Measurements from ENCODE around the gene PNLIPRP1. TPM values are rescaled to one million over a fixed set of nuclear protein-coding genes. Genes with fewer than 3 reads are reported as not detected.

PNLIPRP1 gene
- not detected in 2 replicates for total RNA-seq

DNA sequence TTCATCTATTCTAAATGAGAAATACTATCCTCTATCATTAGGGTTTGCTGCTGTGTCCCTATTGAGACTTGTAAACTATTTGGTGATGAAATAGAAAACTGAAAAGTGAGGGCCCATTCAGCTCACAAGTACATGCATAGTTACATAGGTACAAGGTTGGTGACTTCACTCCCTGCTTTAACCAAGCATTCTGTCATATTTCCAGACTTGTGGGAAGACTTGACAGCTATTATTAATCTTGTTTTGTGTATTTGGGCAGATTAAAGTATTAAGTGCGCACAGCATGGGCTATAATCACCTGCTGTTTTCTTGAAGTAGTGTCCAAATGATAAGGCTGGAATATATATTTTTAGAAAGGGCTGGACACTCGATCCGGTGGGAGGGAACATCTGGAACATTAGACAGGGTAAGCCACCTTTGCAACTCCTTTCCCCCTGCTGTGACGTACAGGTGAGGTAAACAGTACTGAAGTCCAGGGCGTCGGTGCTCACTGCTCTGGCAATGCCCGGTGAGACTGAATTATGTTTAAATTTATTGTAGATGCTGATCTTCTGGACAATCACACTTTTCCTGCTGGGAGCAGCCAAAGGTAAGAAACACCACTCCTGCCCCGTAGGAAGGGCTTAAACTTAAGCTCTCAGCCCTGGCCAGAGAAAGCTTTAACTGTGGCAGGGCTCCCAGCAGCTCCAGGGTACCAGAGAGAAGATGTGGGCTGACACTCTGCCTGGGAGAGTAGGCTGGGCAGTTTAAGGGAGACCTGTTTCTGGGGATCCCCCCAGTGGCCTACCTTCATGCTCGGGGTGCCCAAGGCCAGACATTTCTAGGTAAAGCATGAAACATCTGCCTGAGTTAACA is at the start of gene PNLIPRP1:
PNLIPRP1 (plus strand) TSS at position 370 of the 855 bp plus-strand sequence; CDS start at position 541, 171 bp downstream.
- intact Hi-C loops (cut with micrococcal nuclease), result no loop called here

DNA sequence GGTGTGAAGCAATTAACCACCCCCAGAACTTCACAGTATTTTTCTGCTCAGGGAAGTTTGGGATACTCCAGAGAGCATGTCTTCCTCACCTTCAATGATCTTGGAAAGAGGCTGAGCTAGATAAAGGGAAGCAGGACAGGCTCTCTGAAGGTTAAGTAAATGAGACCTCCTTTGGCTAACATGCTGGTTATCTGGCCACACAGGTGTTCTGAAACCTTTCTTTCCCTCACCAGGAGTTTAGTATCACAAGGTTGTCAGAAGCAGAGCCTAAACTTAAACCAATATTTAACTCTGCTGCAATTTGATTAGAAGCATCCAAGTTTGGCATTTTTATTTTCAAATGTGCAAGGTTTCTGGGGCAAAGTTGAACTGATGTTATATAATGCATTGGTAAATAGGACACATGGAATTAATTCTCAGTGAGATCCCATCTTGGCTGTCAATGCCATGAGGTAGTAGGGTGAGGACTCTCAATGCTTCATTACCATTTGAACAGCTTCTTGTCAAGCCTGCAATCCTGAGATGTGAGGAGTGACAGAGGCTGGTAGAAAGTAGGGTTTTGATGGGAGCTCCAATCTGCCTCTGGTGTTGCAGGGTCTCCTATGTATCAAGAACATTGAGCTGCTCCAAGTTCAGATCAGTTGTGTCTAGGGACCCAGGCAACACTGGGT is 48.6 kb upstream of the PNLIPRP1 start:
- intact Hi-C loops (cut with micrococcal nuclease), result no loop called here

DNA sequence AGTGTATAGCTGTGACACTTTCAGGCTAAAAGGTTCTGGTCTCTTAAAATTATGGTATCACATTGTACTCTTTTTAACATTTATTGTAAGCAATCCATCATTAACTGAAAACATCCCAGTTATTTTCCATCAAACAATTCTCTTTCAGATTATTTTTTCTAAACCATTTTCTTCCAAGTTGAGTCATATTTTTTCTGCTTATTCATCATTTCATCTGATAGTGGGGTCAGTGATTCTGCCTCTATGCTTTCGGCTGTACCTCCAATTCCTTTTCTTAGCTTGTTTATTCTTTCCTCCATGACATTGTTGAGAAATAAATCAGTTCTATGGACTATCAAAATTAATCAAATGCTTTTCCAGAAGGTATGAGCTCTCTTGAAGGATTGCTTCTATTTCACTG is 45.6 kb upstream of the PNLIPRP1 start:
- intact Hi-C loops (cut with micrococcal nuclease), result no loop called here

DNA sequence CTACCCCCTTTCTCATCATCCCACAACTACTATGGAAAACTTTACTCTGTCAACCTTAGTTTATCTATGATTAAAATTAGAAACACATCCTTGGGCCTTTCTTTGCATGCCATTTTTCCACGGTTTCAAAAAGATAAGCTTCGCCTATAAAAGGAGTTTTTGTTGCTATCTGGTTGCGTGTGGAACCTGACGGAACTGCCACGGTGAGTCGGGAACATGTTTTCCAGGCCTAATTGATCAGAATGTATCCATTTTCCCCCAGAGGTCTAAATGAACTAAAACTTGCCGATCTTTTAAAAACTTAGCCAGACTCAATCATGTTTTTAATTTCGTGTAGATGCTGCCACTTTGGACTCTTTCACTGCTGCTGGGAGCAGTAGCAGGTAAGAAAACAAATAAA is 45.0 kb upstream of the PNLIPRP1 start, which contains the start of gene PNLIP:
PNLIP (plus strand) TSS at position 176 of the 400 bp plus-strand sequence; CDS start at position 338, 162 bp downstream.
- intact Hi-C loops (cut with micrococcal nuclease), result no loop called here

DNA sequence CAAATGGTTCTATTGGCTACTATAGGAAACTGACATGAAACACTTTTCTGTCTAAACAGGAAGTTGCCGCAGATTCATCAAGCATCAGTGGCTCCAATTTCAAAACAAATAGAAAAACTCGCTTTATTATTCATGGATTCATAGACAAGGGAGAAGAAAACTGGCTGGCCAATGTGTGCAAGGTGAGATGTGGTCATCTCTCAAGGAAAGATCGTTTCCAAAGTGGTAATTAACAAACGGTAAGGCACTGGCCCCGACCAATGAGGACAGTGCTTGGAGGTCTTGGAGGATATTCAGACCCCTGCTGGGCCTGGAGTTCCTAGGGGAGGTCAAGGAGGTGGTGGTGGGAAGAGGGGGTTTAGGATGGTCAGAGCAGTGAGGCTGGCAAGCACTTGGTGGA is 42.5 kb upstream of the PNLIPRP1 start:
- intact Hi-C loops (cut with micrococcal nuclease), result no loop called here

DNA sequence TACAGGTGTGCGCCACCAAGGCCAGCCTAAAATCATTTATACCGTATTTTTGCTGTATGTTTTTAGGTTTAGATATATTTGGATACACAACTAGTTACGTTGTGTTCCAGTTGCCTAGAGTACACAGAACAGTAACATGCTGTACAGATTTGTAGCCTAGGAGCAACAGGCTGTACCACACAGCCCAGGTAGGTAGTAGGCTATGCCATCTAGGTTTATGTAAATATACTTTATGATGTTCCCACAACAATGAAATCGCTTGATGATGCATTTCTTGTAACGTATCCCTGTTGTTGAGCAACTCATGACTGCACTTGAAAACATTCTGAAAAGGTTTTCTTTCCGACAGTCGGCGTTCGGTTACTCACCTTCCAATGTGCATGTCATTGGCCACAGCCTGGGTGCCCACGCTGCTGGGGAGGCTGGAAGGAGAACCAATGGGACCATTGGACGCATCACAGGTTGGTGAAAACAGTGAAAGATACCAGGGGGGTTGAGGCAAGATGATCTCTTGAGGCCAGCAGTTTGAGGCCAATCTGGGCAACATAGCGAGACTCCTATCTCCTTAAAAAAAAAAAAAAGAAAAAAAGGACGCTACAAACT is 37.3 kb upstream of the PNLIPRP1 start:
- intact Hi-C loops (cut with micrococcal nuclease), result no loop called here

DNA sequence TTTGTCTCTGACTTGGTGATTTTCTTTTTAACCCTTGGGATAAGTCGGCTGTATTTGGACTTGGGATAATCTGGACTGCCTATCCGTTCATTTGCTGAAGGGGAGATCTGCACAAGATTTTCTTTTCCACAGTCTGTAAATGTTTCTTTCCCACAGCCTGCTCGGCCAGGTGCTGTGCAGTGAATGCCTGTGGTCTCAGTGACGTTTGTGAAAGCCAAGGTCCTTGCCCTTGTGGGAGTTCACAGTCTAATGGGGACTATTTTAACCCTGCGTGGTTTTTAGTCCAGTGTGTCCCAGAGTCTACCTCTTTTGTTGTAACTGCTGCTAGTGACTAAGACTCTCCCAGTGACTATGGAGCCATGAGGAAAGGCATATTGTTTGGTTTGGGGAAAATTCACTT is 36.1 kb upstream of the PNLIPRP1 start:
- intact Hi-C loops (cut with micrococcal nuclease), result no loop called here

DNA sequence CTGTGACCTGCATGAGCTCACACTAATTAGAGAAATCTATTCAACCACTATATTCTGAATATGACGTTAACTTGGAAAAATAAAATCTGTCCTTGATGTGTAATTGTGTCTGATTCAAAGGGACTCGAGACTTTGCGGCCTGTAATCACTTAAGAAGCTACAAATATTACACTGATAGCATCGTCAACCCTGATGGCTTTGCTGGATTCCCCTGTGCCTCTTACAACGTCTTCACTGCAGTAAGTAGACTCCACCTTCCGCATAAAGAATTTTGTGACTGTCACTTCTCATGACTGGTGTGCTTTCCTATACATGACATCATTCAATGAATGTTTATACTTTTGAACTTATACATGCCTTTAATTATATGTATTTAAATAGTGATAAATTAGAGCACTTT is 34.9 kb upstream of the PNLIPRP1 start:
- intact Hi-C loops (cut with micrococcal nuclease), result no loop called here

DNA sequence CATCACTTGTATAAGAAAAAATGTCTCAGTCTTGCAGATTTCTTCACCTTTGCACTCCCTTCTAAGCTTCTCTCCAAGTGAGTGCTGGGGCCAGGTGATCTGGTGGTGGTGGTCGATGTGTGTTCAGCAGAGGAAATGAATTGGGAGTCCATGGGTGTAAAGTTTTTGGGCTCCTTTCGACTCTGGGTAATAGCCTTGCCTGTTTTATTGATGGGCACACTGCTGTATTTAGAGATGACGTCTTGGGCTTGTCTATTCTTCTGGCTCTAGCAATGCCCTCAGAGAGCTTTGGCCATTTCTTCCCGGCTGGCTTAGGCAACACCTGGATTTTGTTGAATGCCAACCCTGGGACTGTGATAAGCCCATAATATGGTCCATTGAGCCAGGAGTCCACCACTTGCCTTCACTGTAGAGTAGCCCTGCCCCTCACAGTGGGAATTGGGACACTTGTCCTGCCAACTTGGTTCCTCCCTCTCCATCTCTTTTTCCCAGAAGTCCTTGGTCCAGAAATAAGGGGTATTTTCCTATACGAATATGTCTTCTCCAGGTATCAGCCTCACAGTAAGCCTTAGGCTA is 33.4 kb upstream of the PNLIPRP1 start:
- intact Hi-C loops (cut with micrococcal nuclease), result no loop called here

DNA sequence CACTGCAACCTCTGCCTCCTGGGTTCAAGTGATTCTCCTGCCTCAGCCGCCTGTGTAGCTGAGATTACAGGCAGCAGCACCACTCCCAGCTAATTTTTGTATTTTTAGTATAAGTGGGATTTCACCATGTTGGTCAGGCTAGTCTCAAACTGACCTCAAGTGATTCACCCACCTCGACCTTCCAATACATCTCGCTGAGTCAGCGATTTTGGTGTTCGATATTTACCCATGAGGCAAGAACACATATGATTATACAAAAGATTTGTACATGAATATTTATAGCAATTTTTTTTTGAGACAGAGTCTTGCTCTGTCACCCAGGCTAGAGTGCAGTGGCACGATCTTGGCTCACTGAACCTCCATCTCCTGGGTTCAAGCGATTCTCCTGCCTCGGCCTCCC is 25.2 kb upstream of the PNLIPRP1 start:
- intact Hi-C loops (cut with micrococcal nuclease), result no loop called here

DNA sequence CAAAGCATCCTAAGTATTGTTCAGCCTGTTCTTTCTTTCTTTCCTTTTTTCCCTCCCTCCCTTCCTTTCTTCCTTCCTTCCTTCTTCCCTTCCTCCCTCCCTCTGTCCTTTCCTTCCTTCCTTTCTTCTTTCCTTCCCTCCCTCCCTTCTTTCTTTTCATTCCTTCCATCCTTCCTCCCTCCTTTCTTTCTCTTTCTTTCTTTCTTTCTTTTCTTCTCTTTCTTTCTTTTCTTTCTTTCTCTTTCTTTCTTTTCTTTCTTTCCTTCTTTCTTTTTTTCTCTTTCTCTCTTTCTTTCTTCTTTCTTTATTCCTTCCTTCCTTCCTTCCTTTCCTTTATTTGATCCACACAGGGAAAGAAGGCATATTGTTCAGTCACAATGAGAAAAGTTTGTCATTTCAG is 23.8 kb upstream of the PNLIPRP1 start:
- intact Hi-C loops (cut with micrococcal nuclease), result no loop called here

DNA sequence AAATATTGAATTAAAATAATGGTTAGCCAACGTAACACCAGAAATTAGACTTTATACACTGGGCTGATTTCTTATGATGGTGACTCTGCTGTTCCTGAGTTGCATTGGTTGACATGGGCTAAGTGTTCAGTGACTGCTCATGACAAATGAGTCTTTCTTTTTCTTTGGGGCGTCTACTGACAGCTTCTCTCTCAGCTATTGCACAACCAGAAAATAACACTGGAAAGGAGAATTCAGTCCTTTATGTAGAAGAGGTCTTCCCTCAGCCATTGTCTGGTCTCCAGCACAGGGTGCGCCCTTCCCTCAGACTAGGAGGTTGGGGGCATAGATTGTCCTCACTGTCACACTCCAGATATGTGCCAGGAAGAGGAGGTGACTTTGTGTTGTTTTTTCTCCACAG is 23.4 kb upstream of the PNLIPRP1 start:
- intact Hi-C loops (cut with micrococcal nuclease), result no loop called here

DNA sequence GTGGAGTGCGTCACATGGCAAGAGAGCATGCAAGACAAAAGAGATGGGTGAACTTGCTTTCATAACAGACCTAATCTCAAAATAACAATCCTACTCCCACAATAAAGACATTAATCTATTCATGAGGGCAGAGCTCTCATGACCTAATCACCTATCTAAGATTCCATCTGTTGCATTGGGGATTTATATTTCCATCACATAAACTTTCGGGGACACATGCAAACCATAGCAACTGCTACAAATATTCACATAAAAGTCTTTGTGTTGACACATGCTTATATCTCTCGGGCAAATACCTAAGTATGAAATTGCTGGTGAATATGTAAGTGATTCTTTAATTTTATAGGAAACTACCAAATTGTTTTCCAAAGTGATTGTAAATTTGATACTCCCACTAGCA is 16.0 kb upstream of the PNLIPRP1 start:
- intact Hi-C loops (cut with micrococcal nuclease), result no loop called here

DNA sequence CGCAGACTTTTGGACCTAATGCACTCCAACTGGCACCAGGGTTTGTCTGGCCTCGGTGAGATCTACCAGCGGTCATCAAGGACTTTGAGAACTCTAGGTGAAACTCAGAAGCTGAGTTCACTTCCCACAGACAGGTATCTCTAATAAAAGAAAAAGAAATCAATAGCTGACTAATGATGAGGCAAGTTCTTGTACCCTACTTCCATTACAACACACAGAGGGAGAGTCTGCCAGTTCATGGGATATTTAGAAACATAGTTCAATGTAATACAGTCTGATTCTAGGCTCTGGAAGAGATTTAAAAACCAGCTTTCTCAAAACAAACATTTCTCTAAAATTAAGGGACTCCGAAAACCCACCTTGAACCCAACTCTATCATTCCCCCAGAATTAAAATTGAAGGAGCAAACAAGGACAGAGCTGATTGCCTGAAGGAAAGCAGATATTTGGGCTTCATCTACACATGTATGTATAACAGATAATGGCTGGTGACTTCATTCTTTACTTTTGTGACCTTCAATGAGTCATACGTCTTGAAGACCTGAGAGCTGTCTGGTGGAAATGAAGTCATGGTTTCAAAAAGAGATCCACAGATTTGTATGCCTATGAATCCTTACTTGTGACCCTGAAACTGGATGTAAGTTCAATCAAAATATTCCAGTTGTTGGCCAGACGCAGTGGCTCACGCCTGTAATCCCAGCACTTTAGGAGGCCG is 2.7 kb upstream of the PNLIPRP1 start:
- intact Hi-C loops (cut with micrococcal nuclease), result no loop called here

DNA sequence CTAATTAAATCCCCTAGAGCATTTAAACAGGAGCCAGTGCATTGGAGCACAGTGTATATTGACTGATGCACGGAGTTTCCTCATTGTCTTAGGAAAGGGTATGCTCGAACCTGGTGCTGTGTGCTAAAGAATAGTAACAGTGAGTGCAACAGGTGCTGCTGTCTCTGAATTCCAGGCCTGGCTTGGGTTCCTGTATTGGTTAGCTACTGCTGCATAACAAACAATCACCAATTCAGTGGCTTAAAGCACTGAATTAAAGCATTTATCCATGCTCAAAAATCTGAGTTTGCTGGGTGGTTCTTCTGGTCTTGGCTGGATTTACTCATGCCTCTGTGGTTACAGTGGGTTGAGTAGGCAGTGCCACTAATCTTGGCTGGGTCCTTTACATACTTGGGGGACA is 1.8 kb upstream of the PNLIPRP1 start:
- intact Hi-C loops (cut with micrococcal nuclease), result no loop called here

DNA sequence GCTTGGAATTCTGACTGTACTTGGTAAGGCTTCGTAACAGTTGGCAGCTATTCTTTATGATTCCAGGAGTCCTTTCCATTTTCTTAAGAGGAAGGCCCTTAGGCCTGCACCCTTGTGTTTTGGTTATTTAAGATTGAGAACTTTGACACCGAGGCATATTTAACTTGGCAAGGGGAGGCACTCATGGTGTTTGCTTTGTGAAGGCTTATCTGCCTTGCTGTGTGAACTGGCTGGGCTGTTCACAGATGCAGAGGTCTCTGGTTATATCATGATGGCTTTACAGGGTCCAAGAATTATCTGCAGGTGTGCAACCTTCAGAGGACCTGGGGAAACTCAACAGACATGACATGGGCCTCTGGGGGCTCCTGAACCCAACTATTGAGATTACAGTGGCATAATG is 833 bp upstream of the PNLIPRP1 start:
- intact Hi-C loops (cut with micrococcal nuclease), result no loop called here

DNA sequence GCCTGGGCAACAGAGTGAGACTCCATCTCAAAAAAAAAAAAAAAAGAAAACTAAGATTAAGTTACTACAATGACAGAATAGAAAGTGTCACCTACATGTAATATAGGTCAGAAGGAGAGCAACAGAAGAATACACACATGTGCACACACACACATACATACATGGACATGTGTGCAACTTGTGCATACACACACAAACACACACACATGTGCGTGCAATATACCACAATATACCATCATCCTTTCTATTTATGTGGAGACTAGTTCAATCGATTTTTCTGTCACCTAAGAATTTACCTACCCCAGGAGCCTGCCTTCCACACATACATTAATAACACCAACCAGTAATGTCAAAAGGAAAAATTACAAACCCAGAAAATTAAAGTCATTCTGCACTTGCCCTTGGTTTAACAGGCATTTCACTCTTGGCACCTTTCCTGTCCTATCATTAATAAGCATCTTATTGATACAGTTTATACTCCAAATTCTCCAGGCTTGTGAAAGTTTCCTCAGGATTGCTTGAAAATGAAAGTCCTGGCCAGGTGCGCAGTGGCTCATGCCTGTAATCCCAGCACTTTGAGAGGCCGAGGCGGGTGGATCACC is 2.5 kb downstream of the PNLIPRP1 start:
- intact Hi-C loops (cut with micrococcal nuclease), result no loop called here

DNA sequence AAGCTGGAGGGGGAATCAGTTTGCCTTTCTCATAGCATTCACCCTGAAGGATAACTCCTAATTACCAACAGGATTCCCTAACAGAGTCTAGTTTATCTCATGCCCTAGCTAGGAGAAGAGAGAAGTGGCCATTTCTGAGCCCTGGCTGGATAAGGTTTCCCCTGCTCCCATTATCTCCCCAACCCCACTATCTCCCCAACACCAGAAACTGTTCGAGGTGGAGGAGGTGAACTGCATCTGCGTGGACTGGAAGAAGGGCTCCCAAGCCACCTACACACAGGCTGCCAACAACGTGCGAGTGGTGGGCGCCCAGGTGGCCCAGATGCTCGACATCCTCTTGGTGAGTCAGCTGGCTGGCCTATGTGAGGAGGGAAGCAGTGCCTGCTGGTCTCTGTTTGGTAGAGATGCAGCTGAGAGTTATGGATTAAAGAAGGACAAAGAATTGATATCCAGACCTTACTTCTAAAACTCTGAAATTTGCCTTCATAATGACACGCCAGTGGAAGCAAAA is 3.8 kb downstream of the PNLIPRP1 start:
- intact Hi-C loops (cut with micrococcal nuclease), result no loop called here

DNA sequence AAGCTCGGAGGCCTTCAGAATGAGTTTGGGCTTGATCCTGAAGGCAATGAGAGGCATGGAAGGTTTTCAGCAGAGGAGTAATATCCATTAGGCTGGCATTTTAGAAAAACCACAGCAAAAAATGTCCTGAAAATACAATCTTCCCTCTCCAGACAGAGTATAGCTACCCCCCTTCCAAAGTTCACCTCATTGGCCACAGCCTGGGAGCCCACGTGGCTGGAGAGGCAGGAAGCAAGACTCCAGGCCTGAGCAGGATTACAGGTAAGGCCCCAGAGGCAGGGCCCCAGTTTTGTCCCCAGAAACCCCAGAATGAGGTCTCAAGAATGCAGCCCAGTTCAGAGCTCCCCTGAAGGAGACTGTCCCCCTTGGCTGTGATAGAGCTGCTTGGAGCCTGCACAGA is 5.3 kb downstream of the PNLIPRP1 start:
- intact Hi-C loops (cut with micrococcal nuclease), result no loop called here

DNA sequence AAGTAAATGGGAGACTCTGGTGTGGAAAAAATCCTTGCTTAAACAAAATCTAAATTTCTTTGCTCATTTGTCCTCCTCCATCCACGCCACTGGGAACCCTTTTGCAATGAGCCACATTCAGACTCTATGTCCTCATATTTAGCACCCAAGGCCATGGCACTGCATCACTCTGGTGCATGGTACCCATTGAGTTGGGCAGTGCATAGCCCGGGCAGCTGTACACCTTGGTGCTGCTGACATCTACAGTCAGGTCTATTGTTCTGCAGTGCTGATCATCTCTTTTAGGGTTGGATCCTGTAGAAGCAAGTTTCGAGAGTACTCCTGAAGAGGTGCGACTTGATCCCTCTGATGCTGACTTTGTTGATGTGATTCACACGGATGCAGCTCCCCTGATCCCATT is 6.8 kb downstream of the PNLIPRP1 start:
- intact Hi-C loops (cut with micrococcal nuclease), result no loop called here

DNA sequence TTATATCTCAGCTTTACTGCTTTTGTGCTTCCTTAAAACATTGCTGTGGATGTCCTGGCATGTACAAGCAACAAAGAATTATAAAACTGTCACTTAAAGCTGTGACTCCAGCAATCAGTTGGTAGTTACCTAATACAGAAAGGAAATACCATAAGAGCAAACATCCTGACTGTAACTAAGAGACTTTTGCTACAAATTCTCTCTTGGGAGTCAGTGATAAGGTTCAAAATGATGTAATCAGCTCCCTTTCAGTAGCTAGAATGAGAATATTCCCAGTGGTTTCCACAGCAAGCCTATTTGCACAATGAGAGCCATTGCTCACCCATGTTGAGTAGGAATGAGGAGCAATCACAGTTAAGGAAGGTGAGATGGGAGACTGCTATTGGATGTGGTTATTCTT is 7.6 kb downstream of the PNLIPRP1 start:
- intact Hi-C loops (cut with micrococcal nuclease), result no loop called here

Data from T-helper 2 cell treated with Interferon-gamma antibody and Interleukin-4, amounts not matched to agents 100 ng/mL and 5 ng/mL, for 36 hours (primary cell).